ENCODE results near the gene ATP6AP1. TPM values are rescaled to one million over a fixed set of nuclear protein-coding genes. Genes with fewer than 3 reads are reported as not detected.

The ATP6AP1 gene
- total and polyA plus RNA-seq, 9 donors = 30.0 to 78.3 (median 65.9) TPM

- H3K4me3 ChIP-seq (ENCODE audit: low read length) = peak within 1 kb of the TSS; percentile 53
- 21% methylated on average over 93 of the region's 94 CpGs for WGBS (ENCODE audit: insufficient coverage)
- peaks cover 17% of the 10 kb centered on the region for H3K4me1 ChIP-seq (ENCODE audit: control insufficient read depth, insufficient read depth, low read length)
- DNase-seq = peak; percentile 86
- no peaks in the 10 kb centered on the region for H3K27me3 ChIP-seq (ENCODE audit: control insufficient read depth, insufficient read depth, low read length)
- peak within 1 kb of the TSS; percentile 85 for H3K27ac ChIP-seq (ENCODE audit: low read length)
- peaks cover 3% of the 10 kb centered on the region for H3K9me3 ChIP-seq (replicated peaks; ENCODE audit: control insufficient read depth, low read depth, low read length)
- H3K36me3 ChIP-seq (ENCODE audit: control insufficient read depth, insufficient read depth, low read length) = peaks cover 65% of the 10 kb centered on the region
Measured at GRCh38 chrX:154443992-154444754, 15.7 kb downstream of the ATP6AP1 start, which contains the start of gene FAM50A. FAM50A (plus strand) TSS chrX:154444141; CDS start chrX:154444236, 95 bp downstream.

- H3K27ac ChIP-seq (ENCODE audit: low read length) = peak overlapping the region; percentile 35
- H3K4me1 ChIP-seq (ENCODE audit: control insufficient read depth, insufficient read depth, low read length) = peaks cover 17% of the 10 kb centered on the region
- DNase-seq = no peak
- no peaks in the 10 kb centered on the region for H3K27me3 ChIP-seq (ENCODE audit: control insufficient read depth, insufficient read depth, low read length)
- peaks cover 65% of the 10 kb centered on the region for H3K36me3 ChIP-seq (ENCODE audit: control insufficient read depth, insufficient read depth, low read length)
- 56% methylated on average over 8 of the region's 13 CpGs for WGBS (ENCODE audit: insufficient coverage)
- peak overlapping the region; percentile 53 for H3K4me3 ChIP-seq (ENCODE audit: low read length)
- H3K9me3 ChIP-seq (replicated peaks; ENCODE audit: control insufficient read depth, low read depth, low read length) = peaks cover 3% of the 10 kb centered on the region
Measured at GRCh38 chrX:154444755-154445246, 16.3 kb downstream of the ATP6AP1 start.

- peaks cover 3% of the 10 kb centered on the region for H3K9me3 ChIP-seq (replicated peaks; ENCODE audit: control insufficient read depth, low read depth, low read length)
- peaks cover 17% of the 10 kb centered on the region for H3K4me1 ChIP-seq (ENCODE audit: control insufficient read depth, insufficient read depth, low read length)
- DNase-seq = no peak
- peaks cover 65% of the 10 kb centered on the region for H3K36me3 ChIP-seq (ENCODE audit: control insufficient read depth, insufficient read depth, low read length)
- WGBS (ENCODE audit: insufficient coverage) = 88% methylated on average over 16 of the region's 16 CpGs
- H3K4me3 ChIP-seq (ENCODE audit: low read length) = no peak overlapping the region
- H3K27me3 ChIP-seq (ENCODE audit: control insufficient read depth, insufficient read depth, low read length) = no peaks in the 10 kb centered on the region
- H3K27ac ChIP-seq (ENCODE audit: low read length) = no peak overlapping the region
Measured at GRCh38 chrX:154445776-154446175, 17.3 kb downstream of the ATP6AP1 start.

GRCh38 chrX:154446430-154446829 lies 18.0 kb downstream of the ATP6AP1 start:
- Histone ChIP-seq H3K4me3 (ENCODE audit: low read length) (no peak overlapping the region), H3K36me3 (ENCODE audit: control insufficient read depth, insufficient read depth, low read length) (peaks cover 61% of the 10 kb centered on the region), H3K4me1 (ENCODE audit: control insufficient read depth, insufficient read depth, low read length) (peaks cover 17% of the 10 kb centered on the region)

GRCh38 chrX:154448484-154448883 lies 20.0 kb downstream of the ATP6AP1 start:
- peaks cover 48% of the 10 kb centered on the region for H3K36me3 ChIP-seq (ENCODE audit: control insufficient read depth, insufficient read depth, low read length)
- DNase-seq = no peak
- 83% methylated on average over 14 of the region's 14 CpGs for WGBS (ENCODE audit: insufficient coverage)
- no peak overlapping the region for H3K4me3 ChIP-seq (ENCODE audit: low read length)
- no peaks in the 10 kb centered on the region for H3K9me3 ChIP-seq (replicated peaks; ENCODE audit: control insufficient read depth, low read depth, low read length)
- H3K4me1 ChIP-seq (ENCODE audit: control insufficient read depth, insufficient read depth, low read length) = peaks cover 15% of the 10 kb centered on the region
- no peak overlapping the region for H3K27ac ChIP-seq (ENCODE audit: low read length)
- no peaks in the 10 kb centered on the region for H3K27me3 ChIP-seq (ENCODE audit: control insufficient read depth, insufficient read depth, low read length)

More at GRCh38 chrX:154446430-154446829, 18.0 kb downstream of the ATP6AP1 start:
- no peaks in the 10 kb centered on the region for H3K27me3 ChIP-seq (ENCODE audit: control insufficient read depth, insufficient read depth, low read length)
- peaks cover 3% of the 10 kb centered on the region for H3K9me3 ChIP-seq (replicated peaks; ENCODE audit: control insufficient read depth, low read depth, low read length)
- no peak for DNase-seq
- WGBS (ENCODE audit: insufficient coverage) = 82% methylated on average over 12 of the region's 12 CpGs
- H3K27ac ChIP-seq (ENCODE audit: low read length) = no peak overlapping the region

- 86% methylated on average over 14 of the region's 18 CpGs for WGBS (ENCODE audit: insufficient coverage)
- Histone ChIP-seq H3K27me3 (ENCODE audit: control insufficient read depth, insufficient read depth, low read length) (no peaks in the 10 kb centered on the region), H3K36me3 (ENCODE audit: control insufficient read depth, insufficient read depth, low read length) (peaks cover 48% of the 10 kb centered on the region), H3K4me1 (ENCODE audit: control insufficient read depth, insufficient read depth, low read length) (peaks cover 11% of the 10 kb centered on the region), H3K9me3 (replicated peaks; ENCODE audit: control insufficient read depth, low read depth, low read length) (no peaks in the 10 kb centered on the region), H3K4me3 (ENCODE audit: low read length) (no peak overlapping the region), H3K27ac (ENCODE audit: low read length) (no peak overlapping the region)
- no peak for DNase-seq
Measured at GRCh38 chrX:154449618-154450017, 21.1 kb downstream of the ATP6AP1 start.

- 91% methylated on average over 16 of the region's 17 CpGs for WGBS (ENCODE audit: insufficient coverage)
- Histone ChIP-seq H3K27me3 (ENCODE audit: control insufficient read depth, insufficient read depth, low read length) (no peaks in the 10 kb centered on the region), H3K9me3 (replicated peaks; ENCODE audit: control insufficient read depth, low read depth, low read length) (no peaks in the 10 kb centered on the region), H3K4me1 (ENCODE audit: control insufficient read depth, insufficient read depth, low read length) (peaks cover 5% of the 10 kb centered on the region), H3K27ac (ENCODE audit: low read length) (no peak overlapping the region), H3K4me3 (ENCODE audit: low read length) (no peak overlapping the region), H3K36me3 (ENCODE audit: control insufficient read depth, insufficient read depth, low read length) (peaks cover 48% of the 10 kb centered on the region)
- DNase-seq = no peak
Measured at GRCh38 chrX:154450312-154450711, 21.8 kb downstream of the ATP6AP1 start.

GRCh38 chrX:154452823-154453222 lies 24.3 kb downstream of the ATP6AP1 start:
- H3K9me3 ChIP-seq (replicated peaks; ENCODE audit: control insufficient read depth, low read depth, low read length) = no peaks in the 10 kb centered on the region
- no peak overlapping the region for H3K4me3 ChIP-seq (ENCODE audit: low read length)
- no peaks in the 10 kb centered on the region for H3K27me3 ChIP-seq (ENCODE audit: control insufficient read depth, insufficient read depth, low read length)
- H3K36me3 ChIP-seq (ENCODE audit: control insufficient read depth, insufficient read depth, low read length) = peaks cover 29% of the 10 kb centered on the region
- no peaks in the 10 kb centered on the region for H3K4me1 ChIP-seq (ENCODE audit: control insufficient read depth, insufficient read depth, low read length)
- 92% methylated on average over 4 of the region's 9 CpGs for WGBS (ENCODE audit: insufficient coverage)
- H3K27ac ChIP-seq (ENCODE audit: low read length) = no peak overlapping the region
- no peak for DNase-seq

- H3K4me3 ChIP-seq (ENCODE audit: low read length) = peak overlapping the region; percentile 43
- WGBS (ENCODE audit: insufficient coverage) = 37% methylated on average over 59 of the region's 65 CpGs
- peaks cover 21% of the 10 kb centered on the region for H3K36me3 ChIP-seq (ENCODE audit: control insufficient read depth, insufficient read depth, low read length)
- peak; percentile 39 for DNase-seq
- H3K27ac ChIP-seq (ENCODE audit: low read length) = no peak overlapping the region
- peaks cover 9% of the 10 kb centered on the region for H3K4me1 ChIP-seq (ENCODE audit: control insufficient read depth, insufficient read depth, low read length)
- H3K27me3 ChIP-seq (ENCODE audit: control insufficient read depth, insufficient read depth, low read length) = no peaks in the 10 kb centered on the region
- H3K9me3 ChIP-seq (replicated peaks; ENCODE audit: control insufficient read depth, low read depth, low read length) = peaks cover under 1% of the 10 kb centered on the region
Measured at GRCh38 chrX:154457491-154458115, 29.1 kb downstream of the ATP6AP1 start.

Data from muscle of leg (tissue), 11 donors.